WERI-Rb-1 (cell line): ENCODE results near the gene CTNNA3.

ENCODE experiments used
- DNase-seq: peaks from one replicate; pipeline ENCODE4 v3.0.0-alpha.2; 2020
- H3K27ac ChIP-seq: fragments of 250-450 bp; sonication (Bioruptor Pico); 2 replicates; pipeline ENCODE4 v1.5.1; 2020; ENCODE audit warnings: mild to moderate bottlenecking, moderate library complexity
- H3K27me3 ChIP-seq: fragments of 250-450 bp; sonication (Bioruptor Pico); 2 replicates; pipeline ENCODE4 v1.5.1; 2021; ENCODE audit warnings: mild to moderate bottlenecking, low read depth, moderate library complexity; ENCODE audit not compliant: insufficient read depth, severe bottlenecking
- H3K36me3 ChIP-seq: fragments of 250-450 bp; sonication (Bioruptor Pico); 2 replicates; pipeline ENCODE4 v1.5.1; 2020; ENCODE audit warnings: mild to moderate bottlenecking, moderate library complexity
- H3K4me3 ChIP-seq: 2 replicates; pipeline ENCODE4 v1.5.1; 2011; ENCODE audit warnings: low read depth, mild to moderate bottlenecking, control low read depth, low read length
- H3K9me3 ChIP-seq: fragments of 250-450 bp; sonication (Bioruptor Pico); 2 replicates; pipeline ENCODE4 v1.5.1; 2021; ENCODE audit warnings: mild to moderate bottlenecking, moderate library complexity; ENCODE audit not compliant: severe bottlenecking
- CTCF ChIP-seq: IDR thresholded peaks from 2 replicates; pipeline ENCODE4 v1.5.1; 2011; ENCODE audit warnings: low read depth, mild to moderate bottlenecking, control low read depth, inconsistent platforms, low read length

Gene CTNNA3

GRCh38 chr10:66564287-66564686, 1131.7 kb downstream of the CTNNA3 start:
- TF ChIP-seq CTCF: no peak

GRCh38 chr10:66555061-66555460, 1140.9 kb downstream of the CTNNA3 start:
- Histone ChIP-seq H3K36me3 (no peaks in the 10 kb centered on the region), H3K27ac (no peak overlapping the region), H3K9me3 (no peaks in the 10 kb centered on the region), H3K27me3 (no peaks in the 10 kb centered on the region), H3K4me3 (no peak overlapping the region)
- DNase-seq: no peak
- TF ChIP-seq CTCF: no peak

More at GRCh38 chr10:66564287-66564686, 1131.7 kb downstream of the CTNNA3 start:
- Histone ChIP-seq H3K27ac (no peak overlapping the region), H3K27me3 (no peaks in the 10 kb centered on the region), H3K4me3 (no peak overlapping the region), H3K9me3 (no peaks in the 10 kb centered on the region), H3K36me3 (no peaks in the 10 kb centered on the region)
- DNase-seq: no peak

- H3K27ac ChIP-seq: no peak overlapping the region
Observed at GRCh38 chr10:66552331-66552730, 1143.7 kb downstream of the CTNNA3 start.

GRCh38 chr10:66550351-66550750, 1145.6 kb downstream of the CTNNA3 start:
- TF ChIP-seq CTCF: no peak
- H3K4me3 ChIP-seq: no peak overlapping the region
- H3K27ac ChIP-seq: no peak overlapping the region
- no peaks in the 10 kb centered on the region for H3K27me3 ChIP-seq
- no peak for DNase-seq
- H3K36me3 ChIP-seq: no peaks in the 10 kb centered on the region
- no peaks in the 10 kb centered on the region for H3K9me3 ChIP-seq

More at GRCh38 chr10:66552331-66552730, 1143.7 kb downstream of the CTNNA3 start:
- DNase-seq: no peak
- no peaks in the 10 kb centered on the region for H3K9me3 ChIP-seq
- no peak for TF ChIP-seq CTCF
- H3K36me3 ChIP-seq: no peaks in the 10 kb centered on the region
- no peak overlapping the region for H3K4me3 ChIP-seq
- no peaks in the 10 kb centered on the region for H3K27me3 ChIP-seq

- DNase-seq: no peak
- no peaks in the 10 kb centered on the region for H3K9me3 ChIP-seq
- H3K27ac ChIP-seq: no peak overlapping the region
- H3K4me3 ChIP-seq: no peak overlapping the region
- H3K36me3 ChIP-seq: no peaks in the 10 kb centered on the region
- TF ChIP-seq CTCF: no peak
- no peaks in the 10 kb centered on the region for H3K27me3 ChIP-seq
Observed at GRCh38 chr10:66538908-66539307, 1157.1 kb downstream of the CTNNA3 start.

- Histone ChIP-seq H3K4me3 (no peak overlapping the region), H3K27ac (no peak overlapping the region), H3K27me3 (no peaks in the 10 kb centered on the region), H3K36me3 (no peaks in the 10 kb centered on the region), H3K9me3 (no peaks in the 10 kb centered on the region)
- TF ChIP-seq CTCF: no peak
- DNase-seq: no peak
Observed at GRCh38 chr10:66538371-66538770, 1157.6 kb downstream of the CTNNA3 start.
